ENCODE results near the gene PHYKPL. TPM values are rescaled to one million over a fixed set of nuclear protein-coding genes. Genes with fewer than 3 reads are reported as not detected.
A peak's percentile ranks its signal among the peaks of the same experiment; 100 is the strongest.

The PHYKPL gene
- total RNA-seq, 1 experiment from 2014 or later = 48.8 TPM

DNA sequence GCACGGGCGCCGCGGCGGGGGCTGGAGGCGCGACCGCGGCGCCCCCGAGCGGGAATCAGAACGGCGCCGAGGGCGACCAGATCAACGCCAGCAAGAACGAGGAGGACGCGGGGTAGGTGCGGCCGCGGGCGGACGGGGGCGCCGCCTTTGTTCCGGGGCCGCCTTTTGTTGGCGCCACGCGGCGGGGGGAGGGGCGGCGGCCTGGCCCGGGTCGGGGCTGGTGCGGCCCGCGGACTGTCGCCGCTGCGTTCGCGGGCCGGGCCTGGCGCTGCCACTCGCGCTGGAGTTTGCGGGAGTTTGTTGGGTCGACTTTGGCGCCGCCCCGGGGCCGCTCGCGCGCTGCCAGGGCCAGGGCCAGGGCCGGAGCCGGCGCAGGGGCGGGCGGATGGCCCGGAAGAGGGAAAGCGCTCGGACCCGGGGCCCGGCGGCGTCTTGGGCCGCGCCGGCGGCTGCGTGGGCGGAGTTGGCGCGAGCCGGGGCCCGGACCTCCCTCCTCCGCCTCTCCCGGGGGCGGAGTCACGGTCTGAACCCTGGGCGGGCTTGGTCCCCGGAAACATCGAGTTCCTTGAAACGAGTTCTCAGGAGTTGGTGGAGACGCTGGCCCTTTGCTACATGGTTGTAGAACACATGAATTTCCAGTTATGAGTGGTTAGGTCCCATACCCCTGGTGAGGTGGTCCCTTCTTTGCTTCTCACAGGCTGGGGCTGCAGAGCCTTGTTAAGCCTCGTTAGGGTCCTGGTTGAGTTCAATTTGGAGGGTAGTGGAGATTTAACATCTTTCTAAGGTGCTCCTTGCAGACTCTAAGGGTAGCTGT lies 27.5 kb downstream of the PHYKPL start:
- peaks cover 23% of the 10 kb centered on the region for H3K79me2 ChIP-seq (ENCODE audit: insufficient read depth, low read length)
- peak overlapping the region; percentile 99 for H3K4me2 ChIP-seq (ENCODE audit: insufficient read depth, insufficient read length, low read length)
- peak overlapping the region; percentile 94 for H3K14ac ChIP-seq (ENCODE audit: insufficient read depth, low read length)
- H3T11ph ChIP-seq (ENCODE audit: low read length) = no peak overlapping the region
- H3K4me3 Mint-ChIP-seq = peak overlapping the region; percentile 75 to 98
- H3K27me3 Mint-ChIP-seq (ENCODE audit: low read depth) = peaks cover 27% of the 10 kb centered on the region
- H3K4ac ChIP-seq (ENCODE audit: low read depth, low read length) = no peak overlapping the region
- no peak overlapping the region for H3K56ac ChIP-seq (ENCODE audit: insufficient read length, low read depth, low read length)
- H3K27ac ChIP-seq (ENCODE audit: insufficient read length, low read depth, low read length) = no peak overlapping the region
- H3K4me1 ChIP-seq (ENCODE audit: insufficient read depth, low read length) = no peaks in the 10 kb centered on the region; the same call in 1 of the 2 replicates
- peaks cover 49 to 52% (median 49%) of the 10 kb centered on the region in 3 experiments for H3K36me3 Mint-ChIP-seq (ENCODE audit: insufficient read depth in 1 of 3, low read depth in 3 of 3)
- peak; percentile 62 for DNase-seq
- H2BK20ac ChIP-seq (ENCODE audit: low read depth, low read length, poor library complexity, severe bottlenecking) = no peak overlapping the region
- H3K23me2 ChIP-seq (ENCODE audit: insufficient read length, low read depth, low read length, poor library complexity, severe bottlenecking) = peaks cover 10% of the 10 kb centered on the region
- H3K27me3 ChIP-seq (ENCODE audit: insufficient read depth, low read length) = no peaks in the 10 kb centered on the region
- no peak overlapping the region for H4K91ac ChIP-seq (ENCODE audit: insufficient read length, low read depth, low read length)
- H4K20me1 ChIP-seq (ENCODE audit: control insufficient read depth, insufficient read depth, insufficient read length) = peaks cover 2% of the 10 kb centered on the region
- H2BK120ac ChIP-seq (ENCODE audit: low read depth, low read length, poor library complexity, severe bottlenecking) = no peak overlapping the region
- peak overlapping the region; percentile 99 for H3K9ac ChIP-seq (ENCODE audit: extremely low read depth, insufficient read length, low read length)
- no peak overlapping the region for H4K5ac ChIP-seq (ENCODE audit: insufficient read length, low read depth, low read length)
- H3K4me1 Mint-ChIP-seq = peaks cover 19 to 37% of the 10 kb centered on the region in 2 experiments
- no peak overlapping the region for H3K23ac ChIP-seq (ENCODE audit: insufficient read length, low read depth, low read length)
- H3K9me3 Mint-ChIP-seq = peaks cover 2% of the 10 kb centered on the region in 2 experiments; a peak in 3 of 5 replicates
- no peaks in the 10 kb centered on the region for H3K9me3 ChIP-seq (ENCODE audit: control insufficient read depth, low read depth, low read length)
- no peak overlapping the region for H4K8ac ChIP-seq (replicated peaks; ENCODE audit: insufficient read length, low read depth, low read length)
- no peak overlapping the region for H2AK5ac ChIP-seq (ENCODE audit: insufficient read length, low read length)
- peak overlapping the region; percentile 75 for H3K18ac ChIP-seq (ENCODE audit: insufficient read length, low read depth, low read length)
- no peak overlapping the region for H2AFZ ChIP-seq (ENCODE audit: low read length)
- H2BK5ac ChIP-seq (ENCODE audit: insufficient read length, low read length) = no peak overlapping the region
- peak overlapping the region in 1 of 3 experiments; percentile 96; a peak in 2 of 7 replicates for H3K27ac Mint-ChIP-seq
- H3K79me1 ChIP-seq (ENCODE audit: insufficient read depth, low read depth, low read length, poor library complexity, severe bottlenecking) = peaks cover 9% of the 10 kb centered on the region
- no peak overlapping the region for H2BK12ac ChIP-seq (ENCODE audit: insufficient read length, low read depth, low read length)
- TF ChIP-seq, protein P1, sequence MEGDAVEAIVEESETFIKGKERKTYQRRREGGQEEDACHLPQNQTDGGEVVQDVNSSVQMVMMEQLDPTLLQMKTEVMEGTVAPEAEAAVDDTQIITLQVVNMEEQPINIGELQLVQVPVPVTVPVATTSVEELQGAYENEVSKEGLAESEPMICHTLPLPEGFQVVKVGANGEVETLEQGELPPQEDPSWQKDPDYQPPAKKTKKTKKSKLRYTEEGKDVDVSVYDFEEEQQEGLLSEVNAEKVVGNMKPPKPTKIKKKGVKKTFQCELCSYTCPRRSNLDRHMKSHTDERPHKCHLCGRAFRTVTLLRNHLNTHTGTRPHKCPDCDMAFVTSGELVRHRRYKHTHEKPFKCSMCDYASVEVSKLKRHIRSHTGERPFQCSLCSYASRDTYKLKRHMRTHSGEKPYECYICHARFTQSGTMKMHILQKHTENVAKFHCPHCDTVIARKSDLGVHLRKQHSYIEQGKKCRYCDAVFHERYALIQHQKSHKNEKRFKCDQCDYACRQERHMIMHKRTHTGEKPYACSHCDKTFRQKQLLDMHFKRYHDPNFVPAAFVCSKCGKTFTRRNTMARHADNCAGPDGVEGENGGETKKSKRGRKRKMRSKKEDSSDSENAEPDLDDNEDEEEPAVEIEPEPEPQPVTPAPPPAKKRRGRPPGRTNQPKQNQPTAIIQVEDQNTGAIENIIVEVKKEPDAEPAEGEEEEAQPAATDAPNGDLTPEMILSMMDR (conservative IDR thresholded peaks at IDR 0.05) = no peak
- H2BK15ac ChIP-seq (ENCODE audit: low read depth, low read length) = no peak overlapping the region
- no CpG with 5 or more reads among the region's 90 CpGs for WGBS (ENCODE audit: extremely low coverage, insufficient read length, low lambda C conversion rate)
